Activated CD8-positive, alpha-beta T cell treated with anti-CD3 and anti-CD28 coated beads for 36 hours (primary cell): ENCODE results near the gene KAT2A. TPM values are rescaled to one million over a fixed set of nuclear protein-coding genes. Genes with fewer than 3 reads are reported as not detected.
A peak's percentile ranks its signal among the peaks of the same experiment; 100 is the strongest.

ENCODE experiments used
- ATAC-seq: fragments of 200-7000 bp; cut with Tn5 transposase; one replicate; pipeline ENCODE4 v1.10.0; 2021; ENCODE audit warnings: mild to moderate bottlenecking, moderate library complexity
- CTCF ChIA-PET: fragments of 350-600 bp; sonication (Branson Sonifier 250); formaldehyde crosslinking; loops from one replicate; lab custom pipeline; 2021; ENCODE audit warnings: antibody characterized with exemption; lab: Charles Lee
- POLR2A ChIA-PET: fragments of 350-600 bp; sonication (Branson Sonifier 250); formaldehyde crosslinking; loops from one replicate; lab custom pipeline; 2021; ENCODE audit warnings: antibody characterized with exemption; lab: Charles Lee
- DNase-seq: peaks from one replicate; pipeline ENCODE4 v3.0.0-alpha.2; 2020
- H3K27ac Mint-ChIP-seq: one replicate; pipeline ENCODE4 v1.8.0; 2021; ENCODE audit warnings: mild to moderate bottlenecking, mixed read lengths
- H3K27me3 Mint-ChIP-seq: one replicate; pipeline ENCODE4 v1.8.0; 2021; ENCODE audit warnings: mixed read lengths
- H3K36me3 Mint-ChIP-seq: one replicate; pipeline ENCODE4 v1.8.0; 2021; ENCODE audit warnings: low read depth, mixed read lengths
- H3K4me1 Mint-ChIP-seq: one replicate; pipeline ENCODE4 v1.8.0; 2021; ENCODE audit warnings: low read depth, mixed read lengths
- H3K4me3 Mint-ChIP-seq: one replicate; pipeline ENCODE4 v1.8.0; 2021; ENCODE audit warnings: mild to moderate bottlenecking, moderate library complexity, mixed read lengths
- H3K9me3 Mint-ChIP-seq: one replicate; pipeline ENCODE4 v1.8.0; 2021; ENCODE audit warnings: mixed read lengths
- intact Hi-C: fragments of 100-400 bp; cut with micrococcal nuclease; formaldehyde crosslinking; loops from one replicate; pipeline ENCODE4 v1.10.0; 2022
- total RNA-seq, 2 experiments: library from RNA; stranded (reverse); gene quantifications; one replicate each; pipeline ENCODE4 v1.2.3, GENCODE V29; 2021
- TF ChIP-seq, protein P1 (sequence below): fragments of 200-600 bp; IDR thresholded peaks from one replicate; pipeline ENCODE4 v1.8.0; 2022; ENCODE audit warnings: antibody characterized with exemption, mild to moderate bottlenecking

The KAT2A gene
- total RNA-seq, 2 experiments from 2014 or later: 49.2 to 50.2 TPM

DNA sequence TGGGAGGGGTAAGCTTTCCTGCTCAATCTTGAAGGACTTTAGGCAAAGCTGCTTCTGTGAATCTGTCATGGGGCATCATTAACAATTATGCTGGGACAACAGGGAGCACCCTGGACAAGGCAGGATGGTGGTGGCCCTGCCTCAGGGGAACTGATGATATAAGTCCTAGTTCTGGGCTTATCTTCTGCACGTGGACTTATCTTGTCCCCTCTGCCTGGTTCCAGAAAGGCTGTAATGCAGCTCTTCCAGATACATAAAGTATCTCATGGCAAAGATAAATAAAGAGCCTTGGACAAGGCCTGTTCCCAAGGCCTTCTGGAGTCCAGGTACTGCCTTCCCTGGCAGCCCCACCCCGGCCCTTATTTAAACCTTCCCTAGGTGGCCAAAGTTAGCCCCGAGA lies 16.9 kb downstream of the KAT2A start:
- H3K36me3 Mint-ChIP-seq: peaks cover 10% of the 10 kb centered on the region
- ATAC-seq: no peak
- intact Hi-C loops: no loop called here

DNA sequence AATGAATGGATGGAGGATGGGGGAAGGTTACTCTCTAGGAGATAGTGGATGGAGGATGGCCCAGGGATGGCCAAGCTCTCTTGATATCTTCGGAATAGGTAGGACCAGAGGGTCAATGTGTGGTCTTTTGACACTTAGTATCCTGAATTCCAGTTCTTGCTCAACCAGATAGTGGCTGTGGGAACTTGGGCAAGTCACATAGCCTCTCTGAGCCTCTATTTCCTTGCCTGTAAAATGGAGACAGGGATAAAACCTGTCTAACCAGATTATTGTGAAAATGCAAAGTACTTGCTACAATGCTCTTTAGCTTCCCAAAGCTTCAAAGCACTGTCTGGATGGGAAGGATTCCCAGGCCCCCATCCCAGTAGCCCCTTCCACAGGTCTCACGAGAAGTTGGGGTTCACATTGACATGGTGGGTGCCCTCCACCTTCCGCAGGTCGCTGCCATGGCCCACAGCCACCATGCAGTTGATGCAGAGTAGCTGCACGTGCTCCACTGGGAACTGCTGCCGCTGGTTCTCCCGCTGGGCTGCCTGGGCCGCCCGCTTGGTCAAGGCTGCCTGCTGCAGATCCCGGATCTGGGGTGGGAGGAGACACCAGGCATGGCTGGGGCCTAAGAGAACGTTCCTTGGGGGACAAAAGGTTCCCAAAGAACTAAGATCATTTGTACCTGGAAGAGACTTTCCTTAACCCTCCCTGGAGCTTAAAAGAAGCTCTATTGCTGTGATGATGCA lies 17.8 kb downstream of the KAT2A start:
- CTCF ChIA-PET: interaction anchor here (1.0 to 8.2 kb wide), 5 partner anchors 31 to 140 kb away, joined by 3 to 72 read pairs (median 6); partner anchors contain the start of gene NKIRAS2

More for the DNA sequence above, 16.9 kb downstream of the KAT2A start:
- DNase-seq: no peak
- CTCF ChIA-PET: interaction anchor here (1.1 to 8.2 kb wide), 4 partner anchors 32 to 141 kb away, joined by 3 to 72 read pairs (median 36); no protein-coding TSS in a partner anchor
- no peak overlapping the region for H3K4me3 Mint-ChIP-seq
- H3K9me3 Mint-ChIP-seq: no peaks in the 10 kb centered on the region
- no peaks in the 10 kb centered on the region for H3K27me3 Mint-ChIP-seq
- no peak overlapping the region for H3K27ac Mint-ChIP-seq
- H3K4me1 Mint-ChIP-seq: peaks cover 7% of the 10 kb centered on the region
- TF ChIP-seq, protein P1, sequence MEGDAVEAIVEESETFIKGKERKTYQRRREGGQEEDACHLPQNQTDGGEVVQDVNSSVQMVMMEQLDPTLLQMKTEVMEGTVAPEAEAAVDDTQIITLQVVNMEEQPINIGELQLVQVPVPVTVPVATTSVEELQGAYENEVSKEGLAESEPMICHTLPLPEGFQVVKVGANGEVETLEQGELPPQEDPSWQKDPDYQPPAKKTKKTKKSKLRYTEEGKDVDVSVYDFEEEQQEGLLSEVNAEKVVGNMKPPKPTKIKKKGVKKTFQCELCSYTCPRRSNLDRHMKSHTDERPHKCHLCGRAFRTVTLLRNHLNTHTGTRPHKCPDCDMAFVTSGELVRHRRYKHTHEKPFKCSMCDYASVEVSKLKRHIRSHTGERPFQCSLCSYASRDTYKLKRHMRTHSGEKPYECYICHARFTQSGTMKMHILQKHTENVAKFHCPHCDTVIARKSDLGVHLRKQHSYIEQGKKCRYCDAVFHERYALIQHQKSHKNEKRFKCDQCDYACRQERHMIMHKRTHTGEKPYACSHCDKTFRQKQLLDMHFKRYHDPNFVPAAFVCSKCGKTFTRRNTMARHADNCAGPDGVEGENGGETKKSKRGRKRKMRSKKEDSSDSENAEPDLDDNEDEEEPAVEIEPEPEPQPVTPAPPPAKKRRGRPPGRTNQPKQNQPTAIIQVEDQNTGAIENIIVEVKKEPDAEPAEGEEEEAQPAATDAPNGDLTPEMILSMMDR: no peak
- POLR2A ChIA-PET: interaction anchor here (0.8 to 1.3 kb wide), 2 partner anchors 36 to 87 kb away, joined by 3 read pairs; partner anchors contain the start of gene DNAJC7

DNA sequence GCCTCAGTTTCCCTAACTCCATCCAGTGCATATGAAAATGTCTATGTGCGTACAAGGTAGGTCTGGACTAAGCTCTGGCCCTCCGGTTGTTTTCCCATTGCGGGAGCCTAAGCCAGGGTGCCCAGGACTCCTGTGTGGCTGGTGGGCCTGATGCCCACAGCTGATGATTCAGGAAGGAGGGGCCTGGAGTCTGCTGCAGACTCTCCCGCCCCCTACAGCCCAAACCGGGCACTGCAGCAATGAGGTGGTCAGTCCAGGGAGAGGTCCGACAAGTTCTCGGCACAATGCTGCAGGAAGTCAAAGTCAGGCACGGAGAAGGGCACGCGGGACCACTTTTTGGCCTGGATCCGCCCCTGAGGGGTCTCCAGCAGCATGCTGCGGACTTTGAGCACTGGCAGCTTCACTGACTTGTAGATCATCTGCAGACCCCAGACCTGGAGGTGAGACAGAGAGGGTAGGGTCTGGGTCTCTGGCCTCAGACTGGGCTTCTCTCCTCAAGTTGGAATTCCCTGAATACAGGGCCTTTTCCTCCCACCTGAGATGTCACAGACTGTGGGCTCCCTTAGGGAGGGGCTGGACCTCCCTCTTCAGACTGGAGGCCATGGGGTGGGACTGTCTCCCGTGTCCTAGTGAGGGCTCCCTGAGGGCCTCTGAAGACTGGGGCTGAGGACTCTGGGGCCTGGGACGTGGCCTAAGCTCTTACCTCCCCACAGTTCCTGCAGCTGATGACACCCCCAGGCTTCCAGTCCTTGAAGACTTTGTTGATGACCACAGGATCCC lies 19.5 kb downstream of the KAT2A start:
- ChIA-PET POLR2A (interaction anchor here (1.2 to 1.5 kb wide), 4 partner anchors 11 to 90 kb away, joined by 3 to 7 read pairs (median 4); partner anchors contain the start of genes DHX58 and DNAJC7), CTCF (interaction anchor here (0.6 to 8.2 kb wide), 27 partner anchors 10 to 141 kb away, joined by 3 to 72 read pairs (median 5); partner anchors contain the start of genes CNP, DNAJC7, KAT2A and NKIRAS2)
- H3K27ac Mint-ChIP-seq: no peak overlapping the region
- H3K4me3 Mint-ChIP-seq: no peak overlapping the region
- H3K36me3 Mint-ChIP-seq: peaks cover 9% of the 10 kb centered on the region
- TF ChIP-seq, protein P1: peak; percentile 96
- ATAC-seq (peak; percentile 89), DNase-seq (peak; percentile 90)
- peaks cover 8% of the 10 kb centered on the region for H3K27me3 Mint-ChIP-seq
- no peaks in the 10 kb centered on the region for H3K9me3 Mint-ChIP-seq
- intact Hi-C loops: no loop called here
- peaks cover 9% of the 10 kb centered on the region for H3K4me1 Mint-ChIP-seq

More for the DNA sequence above, 17.8 kb downstream of the KAT2A start:
- DNase-seq (no peak), ATAC-seq (no peak)
- intact Hi-C loops: no loop called here
- POLR2A ChIA-PET: interaction anchor here (0.7 to 1.3 kb wide), 4 partner anchors 8 to 86 kb away, joined by 3 to 8 read pairs (median 3); partner anchors contain the start of genes DHX58 and DNAJC7
- peaks cover 6% of the 10 kb centered on the region for H3K4me1 Mint-ChIP-seq
- H3K27me3 Mint-ChIP-seq: no peaks in the 10 kb centered on the region
- H3K9me3 Mint-ChIP-seq: no peaks in the 10 kb centered on the region
- no peak overlapping the region for H3K27ac Mint-ChIP-seq
- TF ChIP-seq, protein P1: no peak
- H3K36me3 Mint-ChIP-seq: peaks cover 10% of the 10 kb centered on the region
- no peak overlapping the region for H3K4me3 Mint-ChIP-seq

DNA sequence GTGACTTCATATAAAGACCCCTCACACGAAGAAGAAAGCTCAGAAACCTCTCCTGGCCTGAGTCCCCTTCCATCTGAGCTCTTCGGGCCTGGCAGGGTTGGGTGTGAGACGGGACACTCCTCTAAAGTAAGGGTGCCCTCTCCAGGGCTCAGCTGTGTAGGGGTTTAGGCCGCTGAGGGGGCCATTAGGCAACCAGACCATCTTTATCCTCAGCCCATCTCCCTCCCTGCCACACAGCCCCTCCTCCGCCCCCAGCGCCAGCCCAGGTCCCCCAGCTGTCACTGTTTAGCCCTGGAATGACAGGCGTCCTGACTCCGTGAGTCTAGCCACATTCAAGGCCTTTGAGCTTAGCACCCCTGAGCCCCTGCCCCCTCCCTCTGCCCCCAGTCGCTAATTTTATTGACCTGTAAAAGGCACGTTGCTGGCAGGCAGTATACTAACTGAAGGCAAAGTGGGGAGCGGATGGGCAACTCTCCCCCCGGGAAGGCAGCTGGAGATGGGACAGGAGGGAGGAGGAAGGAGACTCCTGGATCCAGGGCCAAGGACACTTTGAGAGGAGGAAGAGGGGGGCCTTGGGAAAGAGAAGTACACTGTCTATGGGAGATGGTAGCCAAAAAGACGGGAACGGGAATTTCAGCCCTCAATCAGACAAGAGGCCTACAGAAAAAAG lies 22.3 kb downstream of the KAT2A start:
- Mint-ChIP-seq H3K9me3 (no peaks in the 10 kb centered on the region), H3K36me3 (no peaks in the 10 kb centered on the region), H3K27ac (no peak overlapping the region), H3K4me1 (peaks cover 9% of the 10 kb centered on the region), H3K27me3 (peaks cover 13% of the 10 kb centered on the region), H3K4me3 (no peak overlapping the region)
- ATAC-seq: peak; percentile 26
- ChIA-PET CTCF (interaction anchor here (0.7 to 8.2 kb wide), 9 partner anchors 12 to 136 kb away, joined by 3 to 72 read pairs (median 3); partner anchors contain the start of gene NKIRAS2), POLR2A (interaction anchor here (1.0 to 3.5 kb wide), 4 partner anchors 9 to 55 kb away, joined by 3 to 14 read pairs (median 6); partner anchors contain the start of gene DHX58)
- DNase-seq: no peak
- intact Hi-C loops: no loop called here
- TF ChIP-seq, protein P1: no peak
